Ovary (tissue), 9 donors: ENCODE data around the gene C1QTNF8. TPM values are rescaled to one million over a fixed set of nuclear protein-coding genes. Genes with fewer than 3 reads are reported as not detected.

Experiments used
- DNase-seq, 5 donors: peaks; one replicate each; pipeline ENCODE4 v3.0.0-alpha.2; 2019 to 2020
- H3K27ac ChIP-seq, 2 donors: fragments of 200-600 bp; one replicate each; pipeline versions ENCODE4 v1.5.1 to v1.8.0; 2019 to 2022
- H3K27me3 ChIP-seq: fragments of 200-600 bp; one replicate; pipeline ENCODE4 v1.8.0; 2022
- H3K36me3 ChIP-seq: fragments of 200-600 bp; sonication (generic); one replicate; pipeline ENCODE4 v1.5.1; 2019
- H3K4me1 ChIP-seq: one replicate; pipeline ENCODE4 v1.8.1; 2013; ENCODE audit warnings: mild to moderate bottlenecking, moderate library complexity; ENCODE audit not compliant: insufficient read depth
- H3K4me3 ChIP-seq: fragments of 200-600 bp; sonication (generic); one replicate; pipeline ENCODE4 v1.5.1; 2017
- H3K9me3 ChIP-seq, 2 donors: fragments of 200-600 bp in 1 of 2; sonication (generic) in 1 of 2; one replicate each; pipeline versions ENCODE4 v1.5.1 to v1.8.1; 2013 to 2019; ENCODE audit warnings: mild to moderate bottlenecking in 1 of 2, moderate library complexity in 1 of 2
- CTCF ChIP-seq, 3 donors: fragments of 450-650 bp in 2 of 3; fragments of 200-600 bp in 1 of 3; IDR thresholded peaks; one replicate each; pipeline versions ENCODE4 v1.5.1 to v1.8.0; 2016 to 2022; ENCODE audit warnings: antibody characterized with exemption in 3 of 3, mild to moderate bottlenecking in 1 of 3
- EP300 ChIP-seq: sonication (generic); formaldehyde crosslinking; IDR thresholded peaks from one replicate; pipeline ENCODE4 v1.6.1; 2017; ENCODE audit warnings: antibody characterized with exemption
- POLR2A ChIP-seq: fragments of 450-650 bp; IDR thresholded peaks from one replicate; pipeline ENCODE4 v1.6.1; 2017; ENCODE audit warnings: antibody characterized with exemption, mild to moderate bottlenecking, moderate library complexity
- WGBS, 3 donors: extraction: QIAGEN DNeasy Blood & Tissue Kit in 1 of 3; methylation state at CpG; one replicate each; pipeline versions ENCODE4 v1.1.5 to v1.1.7; 2013 to 2017; 5-methylcytosine and 5-hydroxymethylcytosine counted together
- intact Hi-C, 4 donors: fragments of 100-400 bp; cut with DNase I; formaldehyde crosslinking; loops; one replicate each; pipeline versions ENCODE4 v1.11.0 to v1.15.1; 2022 to 2023
- polyA plus RNA-seq, 2 donors: library from polyadenylated mRNA; stranded (reverse); fragments of 200-250 nt in 1 of 2; fragments of 350-450 nt in 1 of 2; fragmentation: Illumina TruSeq in 1 of 2; extraction: RNeasy Lipid Tissue Mini Kit (QIAGEN cat#74804) in 1 of 2; gene quantifications; one replicate each; pipeline ENCODE4 v1.2.3, GENCODE V29; 2013 to 2014
- total RNA-seq, 7 donors: library from RNA; depleted of rRNA in 2 of 7; stranded (reverse); fragments of >200 nt in 2 of 7; fragmentation: NEBNext Ultra II Directional in 3 of 7; extraction: Animal tissue kit (Norgen Biotek cat#: 25700) in 3 of 7; gene quantifications; one replicate each; pipeline versions ENCODE4 v1.1.0 to v1.2.4, GENCODE V29; 2016 to 2023
- donor health status: DM: no; HTN: no; CAD: no; lungs with moderate emphysema.
- donor health status: DM: no; HTN: no; CAD: no.
- donor health status: Bipolar disorder and iron deficiency.
- donor health status: DM: yes; HTN: yes; CAD: no.
- donor health status: DM: no; HTN: no; CAD: no.
- donor health status: DM: yes; HTN: yes; CAD: no.

The C1QTNF8 gene
- total and polyA plus RNA-seq, 9 donors: 0.80 TPM; not detected in 8

GRCh38 chr16:1074379-1074649, 21.7 kb downstream of the C1QTNF8 start:
- Histone ChIP-seq H3K27ac (no peak overlapping the region), H3K4me1 (no peaks in the 10 kb centered on the region), H3K36me3 (no peaks in the 10 kb centered on the region), H3K27me3 (no peaks in the 10 kb centered on the region), H3K4me3 (no peak overlapping the region), H3K9me3 (no peaks in the 10 kb centered on the region)
- TF ChIP-seq CTCF (IDR thresholded peaks at IDR 0.05) (no peak), POLR2A (no peak), EP300 (no peak)
- 53 to 77% (median 60%) methylated on average over 5 to 11 of the region's 11 CpGs for WGBS, 3 donors
- no peak for DNase-seq
- intact Hi-C loops: loop anchor here in 1 of 4 donors (5.0 kb wide), 1 partner anchor 1228 kb away; no protein-coding TSS in a partner anchor

- Histone ChIP-seq H3K36me3 (no peaks in the 10 kb centered on the region), H3K27ac (no peak overlapping the region), H3K4me1 (no peaks in the 10 kb centered on the region), H3K9me3 (no peaks in the 10 kb centered on the region), H3K27me3 (no peaks in the 10 kb centered on the region), H3K4me3 (no peak overlapping the region)
- 53 to 63% (median 57%) methylated on average over 29 to 30 of the region's 30 CpGs for WGBS, 3 donors
- DNase-seq: no peak
- TF ChIP-seq EP300 (no peak), POLR2A (no peak), CTCF (IDR thresholded peaks at IDR 0.05) (no peak)
- intact Hi-C loops: loop anchor here in 1 of 4 donors (5.0 kb wide), 1 partner anchor 1229 kb away; no protein-coding TSS in a partner anchor
Measured at GRCh38 chr16:1073566-1074378, 22.3 kb downstream of the C1QTNF8 start.

- WGBS, 3 donors: 52 to 65% (median 62%) methylated on average over 13 of the region's 13 CpGs
- DNase-seq: no peak
- Histone ChIP-seq H3K27me3 (no peaks in the 10 kb centered on the region), H3K9me3 (no peaks in the 10 kb centered on the region), H3K4me1 (no peaks in the 10 kb centered on the region), H3K27ac (no peak overlapping the region), H3K4me3 (no peak overlapping the region), H3K36me3 (no peaks in the 10 kb centered on the region)
- no peak for TF ChIP-seq POLR2A
- no peak for TF ChIP-seq CTCF (IDR thresholded peaks at IDR 0.05)
- TF ChIP-seq EP300: no peak
- intact Hi-C loops: loop anchor here in 1 of 4 donors (5.0 kb wide), 1 partner anchor 1229 kb away; no protein-coding TSS in a partner anchor
Measured at GRCh38 chr16:1073262-1073558, 22.8 kb downstream of the C1QTNF8 start.

- no peak within 1 kb of the TSS for H3K4me3 ChIP-seq
- intact Hi-C loops: loop anchor here in 1 of 4 donors (5.0 kb wide), 1 partner anchor 1230 kb away; no protein-coding TSS in a partner anchor
Measured at GRCh38 chr16:1072526-1073261, 23.4 kb downstream of the C1QTNF8 start, which contains the start of gene SSTR5. Gene SSTR5, plus strand, starts transcription at chr16:1072747. Its CDS starts 6,122 bp downstream, at chr16:1078869.

More at GRCh38 chr16:1072526-1073261, 23.4 kb downstream of the C1QTNF8 start, which contains the start of gene SSTR5:
- WGBS, 3 donors: 3 to 5% (median 4%) methylated on average over 27 to 57 of the region's 59 CpGs
- no peak for TF ChIP-seq EP300
- no peak for TF ChIP-seq CTCF (IDR thresholded peaks at IDR 0.05)
- no peak for TF ChIP-seq POLR2A
- Histone ChIP-seq H3K36me3 (no peaks in the 10 kb centered on the region), H3K4me1 (no peaks in the 10 kb centered on the region), H3K9me3 (no peaks in the 10 kb centered on the region), H3K27me3 (no peaks in the 10 kb centered on the region), H3K27ac (no peak within 1 kb of the TSS)
- no peak for DNase-seq
